Epithelial cell of proximal tubule (primary cell): ENCODE results near the gene ENO3. TPM values are rescaled to one million over a fixed set of nuclear protein-coding genes. Genes with fewer than 3 reads are reported as not detected.
"Not testable (repeated sequence)": the region's sequence is repeated elsewhere in the genome, so short reads cannot be mapped to it uniquely, and the experiment has no call there.

Experiments
- DNase-seq: peaks from one replicate; pipeline ENCODE4 v3.0.0-alpha.2; 2011; ENCODE audit warnings: low read depth
- H3K4me3 ChIP-seq: 2 replicates; pipeline ENCODE4 v1.5.1; 2011; ENCODE audit warnings: low read depth, mild to moderate bottlenecking, low read length
- CTCF ChIP-seq: conservative IDR thresholded peaks from 2 replicates; pipeline ENCODE4 v1.5.1; 2012; ENCODE audit warnings: low read depth, mild to moderate bottlenecking, low read length
- total RNA-seq: library from RNA; depleted of rRNA; stranded (reverse); fragments of >200 nt; gene quantifications from 2 replicates; pipeline ENCODE4 v1.2.3, GENCODE V29; 2015

ENO3 gene
- 0.43 and 2.0 TPM in 2 replicates for total RNA-seq

GRCh38 chr17:4950746-4951204, at the start of gene ENO3:
Gene ENO3, plus strand, starts transcription at chr17:4951119. Its CDS starts 711 bp downstream, at chr17:4951830.
- H3K4me3 ChIP-seq, result peak within 1 kb of the TSS; percentile 96
- no peak for TF ChIP-seq CTCF
- DNase-seq, result no peak

GRCh38 chr17:4901648-4902344, 49.1 kb upstream of the ENO3 start:
- TF ChIP-seq CTCF, result no peak
- no peak for DNase-seq
- no peak overlapping the region for H3K4me3 ChIP-seq

GRCh38 chr17:4902540-4902939, 48.4 kb upstream of the ENO3 start:
- no peak for DNase-seq
- H3K4me3 ChIP-seq, result no peak overlapping the region
- TF ChIP-seq CTCF, result no peak

- peak; percentile 78 for TF ChIP-seq CTCF
- no peak within 1 kb of the TSS for H3K4me3 ChIP-seq
- no peak for DNase-seq
These were observed 47.7 kb upstream of the ENO3 start, which contains the start of gene CHRNE for GRCh38 chr17:4903051-4903818. Gene CHRNE, minus strand, starts transcription at chr17:4903098. Its CDS starts 35 bp downstream, at chr17:4903063.

- not testable (repeated sequence) for H3K4me3 ChIP-seq, DNase-seq
These were observed 44.3 kb upstream of the ENO3 start for GRCh38 chr17:4906642-4907041.

GRCh38 chr17:4908301-4908700, 42.6 kb upstream of the ENO3 start:
- no peak for DNase-seq
- no peak for TF ChIP-seq CTCF
- H3K4me3 ChIP-seq, result no peak overlapping the region

- no peak overlapping the region for H3K4me3 ChIP-seq
- peak; percentile 81 for DNase-seq
- peak; percentile 80 for TF ChIP-seq CTCF
These were observed 42.0 kb upstream of the ENO3 start for GRCh38 chr17:4908711-4909496.
